Stimulated activated CD4-positive, alpha-beta T cell treated with anti-CD3 and anti-CD28 coated beads, Interleukin-1b, Interleukin-23, amount 100 ng/mL, for 24 hours (primary cell): ENCODE data around the gene PRR19.

Source experiments
- DNase-seq, 4 experiments: peaks; one replicate each; pipeline ENCODE4 v3.0.0-alpha.2; 2020; ENCODE audit warnings: low read depth in 4 of 4, low spot score in 1 of 4

PRR19 gene

GRCh38 chr19:42345191-42345812 is 43.4 kb downstream of the PRR19 start:
- no peak for DNase-seq

- DNase-seq, result no peak
Measured at GRCh38 chr19:42348211-42348610, 46.3 kb downstream of the PRR19 start.

GRCh38 chr19:42349378-42350107 is 47.6 kb downstream of the PRR19 start:
- DNase-seq, result no peak

- DNase-seq, result no peak
Measured at GRCh38 chr19:42350417-42350816, 48.5 kb downstream of the PRR19 start.

- no peak for DNase-seq
Measured at GRCh38 chr19:42351079-42351735, 49.3 kb downstream of the PRR19 start.

- DNase-seq, result no peak
Measured at GRCh38 chr19:42352301-42353259, 50.6 kb downstream of the PRR19 start.

GRCh38 chr19:42353341-42354015 is 51.5 kb downstream of the PRR19 start:
- DNase-seq, result no peak

GRCh38 chr19:42355896-42356295 is 54.0 kb downstream of the PRR19 start:
- no peak for DNase-seq

- DNase-seq, result no peak
Measured at GRCh38 chr19:42356686-42357085, 54.8 kb downstream of the PRR19 start.

- no peak for DNase-seq
Measured at GRCh38 chr19:42357290-42357689, 55.4 kb downstream of the PRR19 start.
